Endothelial cell of umbilical vein (primary cell): ENCODE results near the gene DGCR2. TPM values are rescaled to one million over a fixed set of nuclear protein-coding genes. Genes with fewer than 3 reads are reported as not detected.

Experiments
- BruUV-seq: library from RNA; stranded (reverse); fragments of 400-500 nt; replicated peaks from 2 replicates; lab custom pipeline; 2021; lab: Mats Ljungman, UMichigan
- CTCF ChIA-PET: fragments of 300-600, 350-600 bp; sonication (Branson Sonifier 250); formaldehyde crosslinking; loops from one replicate; lab custom pipeline; 2021; ENCODE audit warnings: antibody characterized with exemption, inconsistent platforms; lab: Charles Lee
- POLR2A ChIA-PET: fragments of 300-600, 350-600 bp; sonication (Branson Sonifier 250); formaldehyde crosslinking; loops from one replicate; lab custom pipeline; 2021; ENCODE audit warnings: antibody characterized with exemption, inconsistent platforms; lab: Charles Lee
- DNase-seq: peaks from one replicate; pipeline ENCODE4 v3.0.0-alpha.2; 2011; ENCODE audit warnings: low read depth, low spot score
- FAIRE-seq: peaks from 2 replicates; lab custom pipeline; 2011; peaks lifted over from hg19 to GRCh38; lab: Jason Lieb, UNC
- H2AFZ ChIP-seq: 2 replicates; pipeline ENCODE4 v1.6.0; 2012; ENCODE audit warnings: low read depth, low read length, control low read depth, inconsistent platforms
- H3K27ac ChIP-seq: 2 replicates; pipeline ENCODE4 v1.5.1; 2011; ENCODE audit warnings: low read depth, mild to moderate bottlenecking, control low read depth, low read length, moderate library complexity; ENCODE audit not compliant: insufficient read depth
- H3K27me3 ChIP-seq, 2 experiments: 2 replicates each; pipeline versions ENCODE4 v1.6.0 to v1.6.1; 2011; ENCODE audit warnings: low read length in 2 of 2, mixed read lengths in 1 of 2; ENCODE audit not compliant: control insufficient read depth in 2 of 2, insufficient read depth in 2 of 2
- H3K36me3 ChIP-seq, 2 experiments: 2 replicates in 1 of 2; 3 replicates in 1 of 2; pipeline ENCODE4 v1.5.1; 2011; ENCODE audit warnings: low read length in 2 of 2, mild to moderate bottlenecking in 1 of 2, moderate library complexity in 1 of 2; ENCODE audit not compliant: control insufficient read depth in 2 of 2, insufficient read depth in 2 of 2; ENCODE audit errors: extremely low read depth in 1 of 2
- H3K4me1 ChIP-seq: 3 replicates; pipeline ENCODE4 v1.5.1; 2011; ENCODE audit warnings: mild to moderate bottlenecking, low read length; ENCODE audit not compliant: control insufficient read depth, insufficient read depth; ENCODE audit errors: extremely low read depth
- H3K4me2 ChIP-seq: 2 replicates; pipeline ENCODE4 v1.6.1; 2011; ENCODE audit warnings: low read length, control low read depth, mixed read lengths; ENCODE audit not compliant: insufficient read depth
- H3K4me3 ChIP-seq, 3 experiments: fragments of 200-600 bp in 1 of 3; sonication (generic), shearing (Covaris generic) in 1 of 3; replicated peaks in 1 of 3; 2 replicates each; pipeline ENCODE4 v1.5.1; 2011 to 2016; ENCODE audit warnings: control low read depth in 3 of 3, low read length in 3 of 3, mild to moderate bottlenecking in 2 of 3, inconsistent platforms in 1 of 3, low read depth in 1 of 3, moderate library complexity in 1 of 3; ENCODE audit not compliant: insufficient read depth in 1 of 3
- H3K79me2 ChIP-seq: 2 replicates; pipeline ENCODE4 v1.6.0; 2012; ENCODE audit warnings: low read length, inconsistent platforms; ENCODE audit not compliant: control insufficient read depth, insufficient read depth
- H3K9ac ChIP-seq: replicated peaks from 2 replicates; pipeline ENCODE3; 2011; ENCODE audit warnings: low read length, control low read depth; ENCODE audit not compliant: insufficient read depth; ENCODE audit errors: extremely low read depth
- H3K9me1 ChIP-seq: replicated peaks from 3 replicates; pipeline ENCODE4 v1.6.0; 2011; ENCODE audit warnings: mild to moderate bottlenecking, low read length; ENCODE audit not compliant: control insufficient read depth, insufficient read depth; ENCODE audit errors: extremely low read depth
- H3K9me3 ChIP-seq: replicated peaks from 2 replicates; pipeline ENCODE4 v1.5.1; 2012; ENCODE audit warnings: low read length, inconsistent platforms; ENCODE audit not compliant: control insufficient read depth, insufficient read depth
- H4K20me1 ChIP-seq: replicated peaks from 2 replicates; pipeline ENCODE3; 2011; ENCODE audit warnings: mild to moderate bottlenecking, low read length; ENCODE audit not compliant: control insufficient read depth, insufficient read depth; ENCODE audit errors: extremely low read depth
- EZH2 ChIP-seq: IDR thresholded peaks from 2 replicates; pipeline ENCODE4 v1.6.1; 2012; ENCODE audit warnings: borderline replicate concordance, low read depth, mild to moderate bottlenecking, moderate library complexity, low read length, inconsistent platforms; ENCODE audit not compliant: severe bottlenecking
- FOS ChIP-seq: IDR thresholded peaks from 2 replicates; pipeline ENCODE4 v1.6.1; 2011; ENCODE audit warnings: mild to moderate bottlenecking, low read length, moderate library complexity, borderline replicate concordance; ENCODE audit not compliant: insufficient read depth
- GATA2 ChIP-seq: IDR thresholded peaks from 2 replicates; pipeline ENCODE4 v1.7.0; 2011; ENCODE audit warnings: low read depth, mild to moderate bottlenecking, moderate library complexity, mixed read lengths, low read length; ENCODE audit not compliant: insufficient read length, insufficient read depth
- JUN ChIP-seq: IDR thresholded peaks from 2 replicates; pipeline ENCODE4 v1.6.1; 2011; ENCODE audit warnings: borderline replicate concordance, low read depth; ENCODE audit not compliant: insufficient read length, insufficient read depth
- MYC ChIP-seq: IDR thresholded peaks from one replicate; pipeline ENCODE4 v1.6.1; 2011; ENCODE audit warnings: mild to moderate bottlenecking, low read depth, low read length
- POLR2A ChIP-seq: IDR thresholded peaks from 2 replicates; pipeline ENCODE4 v1.6.1; 2012; ENCODE audit warnings: low read depth, mild to moderate bottlenecking, control low read depth, low read length
- POLR2AphosphoS5 ChIP-seq: IDR thresholded peaks from 2 replicates; pipeline ENCODE4 v1.6.1; 2012; ENCODE audit warnings: low read depth, mild to moderate bottlenecking, control low read depth, low read length, moderate library complexity; ENCODE audit not compliant: insufficient read depth
- dilution Hi-C: fragments of 300-500 bp; cut with MboI; formaldehyde crosslinking; loops from one replicate; pipeline ENCODE4 v1.15.0; 2019; ENCODE audit warnings: low sequenced_read_pairs; ENCODE audit not compliant: extremely low pct_ligation_motif_present
- intact Hi-C: fragments of 100-400 bp; cut with micrococcal nuclease; formaldehyde crosslinking; loops from one replicate; pipeline ENCODE4 v1.10.0; 2022
- polyA plus RNA-seq, 4 experiments: library from polyadenylated mRNA; depleted of rRNA in 3 of 4; stranded (reverse) in 3 of 4; unstranded in 1 of 4; fragments of >200 nt; gene quantifications; 2 replicates each; pipeline versions ENCODE4 v1.2.1 to v1.2.3, GENCODE V29; 2011 to 2012; ENCODE audit warnings: missing spikeins in 1 of 4
- total RNA-seq: library from RNA; stranded (reverse); gene quantifications from 2 replicates; pipeline ENCODE4 v1.2.3, GENCODE V29; 2021
- TF ChIP-seq, protein P1 (sequence below): IDR thresholded peaks from 2 replicates; pipeline ENCODE4 v1.6.1; 2011; ENCODE audit not compliant: insufficient read depth, insufficient read length
- TF ChIP-seq, protein P2 (sequence below), 2 donors: IDR thresholded peaks; 1 replicate in 1 of 2; 2 replicates in 1 of 2; pipeline ENCODE4 v1.5.1; 2011; ENCODE audit warnings: low read length in 2 of 2, mild to moderate bottlenecking in 2 of 2, moderate library complexity in 2 of 2, control low read depth in 1 of 2, inconsistent platforms in 1 of 2, low read depth in 1 of 2; ENCODE audit not compliant: insufficient read depth in 1 of 2; ENCODE audit errors: extremely low read depth in 1 of 2

The DGCR2 gene
- total and polyA plus RNA-seq, 2 donors (not counting 3 experiments of a cell fraction or from before 2014, with no cell fraction given), result 44.8 to 51.2 TPM

- H3K4me2 ChIP-seq, result no peak overlapping the region
- H3K79me2 ChIP-seq, result peaks cover 65% of the 10 kb centered on the region
- no peaks in the 10 kb centered on the region for H3K9me1 ChIP-seq
- no peak overlapping the region for H3K27ac ChIP-seq
- H3K9ac ChIP-seq, result no peak overlapping the region
- H3K27me3 ChIP-seq, result no peaks in the 10 kb centered on the region
- TF ChIP-seq, protein P1, sequence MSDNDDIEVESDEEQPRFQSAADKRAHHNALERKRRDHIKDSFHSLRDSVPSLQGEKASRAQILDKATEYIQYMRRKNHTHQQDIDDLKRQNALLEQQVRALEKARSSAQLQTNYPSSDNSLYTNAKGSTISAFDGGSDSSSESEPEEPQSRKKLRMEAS, result no peak
- TF ChIP-seq GATA2, result no peak
- TF ChIP-seq MYC, result no peak
- TF ChIP-seq JUN, result no peak
- TF ChIP-seq EZH2, result no peak
- TF ChIP-seq, protein P2, sequence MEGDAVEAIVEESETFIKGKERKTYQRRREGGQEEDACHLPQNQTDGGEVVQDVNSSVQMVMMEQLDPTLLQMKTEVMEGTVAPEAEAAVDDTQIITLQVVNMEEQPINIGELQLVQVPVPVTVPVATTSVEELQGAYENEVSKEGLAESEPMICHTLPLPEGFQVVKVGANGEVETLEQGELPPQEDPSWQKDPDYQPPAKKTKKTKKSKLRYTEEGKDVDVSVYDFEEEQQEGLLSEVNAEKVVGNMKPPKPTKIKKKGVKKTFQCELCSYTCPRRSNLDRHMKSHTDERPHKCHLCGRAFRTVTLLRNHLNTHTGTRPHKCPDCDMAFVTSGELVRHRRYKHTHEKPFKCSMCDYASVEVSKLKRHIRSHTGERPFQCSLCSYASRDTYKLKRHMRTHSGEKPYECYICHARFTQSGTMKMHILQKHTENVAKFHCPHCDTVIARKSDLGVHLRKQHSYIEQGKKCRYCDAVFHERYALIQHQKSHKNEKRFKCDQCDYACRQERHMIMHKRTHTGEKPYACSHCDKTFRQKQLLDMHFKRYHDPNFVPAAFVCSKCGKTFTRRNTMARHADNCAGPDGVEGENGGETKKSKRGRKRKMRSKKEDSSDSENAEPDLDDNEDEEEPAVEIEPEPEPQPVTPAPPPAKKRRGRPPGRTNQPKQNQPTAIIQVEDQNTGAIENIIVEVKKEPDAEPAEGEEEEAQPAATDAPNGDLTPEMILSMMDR (IDR thresholded peaks at IDR 0.05; ENCODE audit: extremely low read depth in 1 of 2, insufficient read depth in 1 of 2, low read depth in 1 of 2, low read length in 2 of 2), result no peak
- no peak for TF ChIP-seq POLR2AphosphoS5
- no peak for TF ChIP-seq FOS
- TF ChIP-seq POLR2A, result no peak
- no peaks in the 10 kb centered on the region for H3K9me3 ChIP-seq
- H3K4me3 ChIP-seq, result no peak overlapping the region
- dilution Hi-C loops, result no loop called here
- peaks cover 7% of the 10 kb centered on the region for H4K20me1 ChIP-seq
- ChIA-PET CTCF (no interaction called here), POLR2A (no interaction called here)
- H2AFZ ChIP-seq, result no peak overlapping the region
- H3K4me1 ChIP-seq, result peaks cover 9% of the 10 kb centered on the region
- FAIRE-seq (no peak), DNase-seq (no peak)
- H3K36me3 ChIP-seq, result peaks cover 0 to 2% of the 10 kb centered on the region in 2 experiments
- BruUV-seq, result no TSS peak
- intact Hi-C loops, result no loop called here
These were observed 2.3 kb downstream of the DGCR2 start for GRCh38 chr22:19119949-19120348.
